Measurements from ENCODE around the gene ZC3H18. TPM values are rescaled to one million over a fixed set of nuclear protein-coding genes. Genes with fewer than 3 reads are reported as not detected.

ZC3H18 gene
- total RNA-seq, 2 donors from 2014 or later = 31.9 to 66.3 TPM

GRCh38 chr16:88651276-88651988 lies 81.2 kb downstream of the ZC3H18 start:
- peak; percentile 70 for DNase-seq
- TF ChIP-seq CTCF (IDR thresholded peaks at IDR 0.05) = no peak
- H3K9me3 ChIP-seq = no peaks in the 10 kb centered on the region
- H3K4me3 ChIP-seq = peak overlapping the region; percentile 86
- H3K4me1 ChIP-seq = peaks cover 8% of the 10 kb centered on the region
- no peaks in the 10 kb centered on the region for H3K36me3 ChIP-seq
- H3K27me3 ChIP-seq = no peaks in the 10 kb centered on the region
- intact Hi-C loops (cut with DNase I) = no loop called here
- H3K27ac ChIP-seq = peak overlapping the region; percentile 88
- peak overlapping the region; percentile 58 to 96 for H3K9ac ChIP-seq (ENCODE audit: low read depth in 2 of 2, low read length in 2 of 2)

- Histone ChIP-seq H3K9me3 (no peaks in the 10 kb centered on the region), H3K9ac (ENCODE audit: low read depth in 2 of 2, low read length in 2 of 2) (peak overlapping the region in 1 of 2 donors; percentile 58), H3K36me3 (no peaks in the 10 kb centered on the region), H3K27me3 (no peaks in the 10 kb centered on the region), H3K4me1 (peaks cover 8% of the 10 kb centered on the region), H3K4me3 (no peak overlapping the region), H3K27ac (peak overlapping the region; percentile 88)
- no peak for DNase-seq
- intact Hi-C loops (cut with DNase I) = no loop called here
- TF ChIP-seq CTCF (IDR thresholded peaks at IDR 0.05) = no peak
Observed at GRCh38 chr16:88651989-88652761, 82.0 kb downstream of the ZC3H18 start.

GRCh38 chr16:88652762-88653063 lies 82.5 kb downstream of the ZC3H18 start:
- DNase-seq = no peak
- intact Hi-C loops (cut with DNase I) = no loop called here
- no peak for TF ChIP-seq CTCF (IDR thresholded peaks at IDR 0.05)
- no peak overlapping the region for H3K4me3 ChIP-seq
- no peaks in the 10 kb centered on the region for H3K27me3 ChIP-seq
- peaks cover 8% of the 10 kb centered on the region for H3K4me1 ChIP-seq
- no peaks in the 10 kb centered on the region for H3K36me3 ChIP-seq
- H3K9me3 ChIP-seq = no peaks in the 10 kb centered on the region
- H3K27ac ChIP-seq = no peak overlapping the region
- no peak overlapping the region for H3K9ac ChIP-seq (ENCODE audit: low read depth in 2 of 2, low read length in 2 of 2)

- Histone ChIP-seq H3K4me3 (no peak overlapping the region), H3K27me3 (no peaks in the 10 kb centered on the region), H3K9ac (ENCODE audit: low read depth in 2 of 2, low read length in 2 of 2) (no peak overlapping the region), H3K27ac (no peak overlapping the region), H3K4me1 (peaks cover 8% of the 10 kb centered on the region), H3K9me3 (no peaks in the 10 kb centered on the region), H3K36me3 (no peaks in the 10 kb centered on the region)
- DNase-seq = no peak
- TF ChIP-seq CTCF (IDR thresholded peaks at IDR 0.05) = no peak
- intact Hi-C loops (cut with DNase I) = no loop called here
Observed at GRCh38 chr16:88653101-88653500, 82.9 kb downstream of the ZC3H18 start.

- no peaks in the 10 kb centered on the region for H3K36me3 ChIP-seq
- intact Hi-C loops (cut with DNase I) = no loop called here
Observed at GRCh38 chr16:88653596-88654362, 83.6 kb downstream of the ZC3H18 start.

More at GRCh38 chr16:88653596-88654362, 83.6 kb downstream of the ZC3H18 start:
- H3K27ac ChIP-seq = no peak overlapping the region
- DNase-seq = no peak
- no peaks in the 10 kb centered on the region for H3K27me3 ChIP-seq
- H3K9ac ChIP-seq (ENCODE audit: low read depth in 2 of 2, low read length in 2 of 2) = no peak overlapping the region
- no peak overlapping the region for H3K4me3 ChIP-seq
- peaks cover 8% of the 10 kb centered on the region for H3K4me1 ChIP-seq
- no peaks in the 10 kb centered on the region for H3K9me3 ChIP-seq
- TF ChIP-seq CTCF (IDR thresholded peaks at IDR 0.05) = no peak
